Activated CD4-positive, alpha-beta T cell treated with anti-CD3 and anti-CD28 coated beads, Interleukin-2, Interleukin-6, amounts not matched to agents 100 ng/mL and 50 ng/mL, durations not matched to agents 16 hours and 8 hours (primary cell): ENCODE data around the gene FASTKD1.
"Not testable (repeated sequence)": the region's sequence is repeated elsewhere in the genome, so short reads cannot be mapped to it uniquely, and the experiment has no call there.

Experiments
- DNase-seq: peaks from one replicate; pipeline ENCODE4 v3.0.0-alpha.2; 2020

FASTKD1 gene

GRCh38 chr2:169569948-169570347 is 3.7 kb downstream of the FASTKD1 start:
- DNase-seq = no peak

GRCh38 chr2:169565686-169566085 is 8.0 kb downstream of the FASTKD1 start:
- DNase-seq = no peak

- DNase-seq = no peak
These were observed 11.1 kb downstream of the FASTKD1 start for GRCh38 chr2:169562519-169562918.

- DNase-seq = not testable (repeated sequence)
These were observed 11.6 kb downstream of the FASTKD1 start for GRCh38 chr2:169562084-169562483.

GRCh38 chr2:169561364-169561763 is 12.3 kb downstream of the FASTKD1 start:
- DNase-seq = no peak

- DNase-seq = peak; percentile 27
These were observed 26.9 kb downstream of the FASTKD1 start for GRCh38 chr2:169546756-169547155.

- DNase-seq = no peak
These were observed 31.2 kb downstream of the FASTKD1 start for GRCh38 chr2:169542433-169542832.

DNA sequence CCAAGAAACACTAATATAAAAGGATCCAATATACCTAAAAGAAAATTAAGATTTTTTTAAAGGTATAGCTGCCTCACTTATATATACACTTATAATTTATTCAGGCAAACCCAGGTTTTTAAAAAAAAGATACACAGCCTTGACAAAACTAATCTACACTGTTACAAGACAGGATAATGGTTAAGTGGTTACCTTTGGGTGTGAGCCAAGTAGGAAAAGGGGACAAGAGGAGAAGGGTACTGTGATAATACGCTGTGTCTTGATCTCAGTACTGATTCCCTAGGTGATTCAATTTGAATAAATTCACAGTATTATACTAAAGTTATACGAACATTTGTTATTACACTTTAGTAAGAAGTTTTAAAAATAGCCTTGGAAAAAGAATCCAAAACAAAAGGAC is 33.5 kb downstream of the FASTKD1 start:
- no peak for DNase-seq

GRCh38 chr2:169539460-169539859 is 34.2 kb downstream of the FASTKD1 start:
- not testable (repeated sequence) for DNase-seq

GRCh38 chr2:169528271-169528701 is 45.4 kb downstream of the FASTKD1 start:
- peak; percentile 84 for DNase-seq

DNA sequence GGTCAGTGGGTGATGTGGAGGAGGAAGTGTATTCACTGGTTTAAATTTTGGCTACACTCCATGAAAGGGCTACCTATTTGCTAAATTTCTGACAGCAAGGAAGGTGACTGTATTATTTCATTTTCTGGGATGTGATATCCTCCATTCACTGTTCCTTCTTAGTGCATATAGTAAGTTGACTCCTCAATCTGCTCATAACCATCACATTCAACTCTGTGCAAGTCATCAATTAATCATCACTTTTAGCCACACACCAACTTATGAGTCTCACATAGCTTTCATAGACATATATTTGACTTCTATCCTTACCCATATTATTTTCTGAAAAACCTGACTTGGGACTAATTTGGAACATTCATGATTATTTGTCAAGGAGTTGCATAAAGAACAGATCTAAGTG is 47.2 kb downstream of the FASTKD1 start:
- DNase-seq = no peak

- no peak for DNase-seq
These were observed 48.2 kb downstream of the FASTKD1 start for GRCh38 chr2:169525434-169525833.

- no peak for DNase-seq
These were observed 50.0 kb downstream of the FASTKD1 start for GRCh38 chr2:169523681-169524080.

DNA sequence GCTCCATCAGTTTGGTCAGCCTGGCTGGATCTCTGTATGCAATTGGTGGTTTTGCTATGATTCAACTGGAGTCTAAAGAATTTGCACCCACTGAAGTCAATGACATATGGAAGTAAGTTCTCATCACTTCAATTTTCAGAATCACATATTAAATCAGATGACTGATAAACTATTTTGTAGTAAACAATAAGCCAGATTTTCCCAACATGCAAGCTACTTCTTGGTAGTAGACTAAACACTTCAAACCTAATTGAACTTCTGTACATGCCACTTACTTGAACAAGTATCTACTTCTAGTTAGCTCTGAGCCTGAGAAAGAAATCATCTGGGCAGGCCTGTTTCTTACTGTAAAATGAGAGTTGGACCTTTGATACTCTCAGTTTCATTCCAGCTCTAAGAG is 52.8 kb downstream of the FASTKD1 start:
- no peak for DNase-seq

GRCh38 chr2:169516488-169516995 is 57.1 kb downstream of the FASTKD1 start:
- not testable (repeated sequence) for DNase-seq

DNA sequence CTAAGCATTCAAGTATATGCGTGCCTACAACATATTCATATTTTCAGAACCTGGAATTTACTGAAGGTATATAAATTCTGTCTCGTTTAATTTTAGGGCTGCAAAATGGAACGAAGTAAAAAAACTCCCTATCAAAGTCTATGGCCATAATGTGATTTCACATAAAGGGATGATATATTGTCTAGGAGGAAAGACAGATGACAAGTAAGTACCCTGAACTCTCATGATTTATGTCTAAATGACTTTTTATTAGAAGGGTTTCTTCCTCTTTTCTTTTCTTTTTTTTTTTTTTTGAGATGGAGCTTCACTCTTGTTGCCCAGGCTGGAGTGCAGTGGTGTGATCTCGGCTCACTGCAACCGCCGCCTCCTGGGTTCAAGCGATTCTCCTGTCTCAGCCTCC is 58.9 kb downstream of the FASTKD1 start:
- DNase-seq = not testable (repeated sequence)

DNA sequence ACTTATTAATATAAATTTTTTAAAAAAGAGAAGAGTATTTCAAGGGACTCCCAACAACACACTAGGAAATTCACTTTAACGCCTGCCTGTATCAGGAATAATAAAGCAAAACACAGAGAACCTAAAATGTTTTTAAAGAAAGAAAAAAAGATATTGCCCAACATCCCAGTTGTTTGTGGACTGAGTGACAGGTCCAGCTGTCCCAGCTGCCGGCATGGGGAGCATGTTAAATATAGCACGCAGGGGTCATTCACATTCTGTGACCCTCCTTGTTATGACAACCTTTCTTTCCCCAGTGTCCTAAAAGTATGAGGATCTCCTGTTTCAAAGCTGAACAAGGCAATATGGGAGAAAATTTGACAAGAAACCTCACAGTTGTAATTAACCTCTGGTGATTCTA is 59.7 kb downstream of the FASTKD1 start:
- DNase-seq = no peak

DNA sequence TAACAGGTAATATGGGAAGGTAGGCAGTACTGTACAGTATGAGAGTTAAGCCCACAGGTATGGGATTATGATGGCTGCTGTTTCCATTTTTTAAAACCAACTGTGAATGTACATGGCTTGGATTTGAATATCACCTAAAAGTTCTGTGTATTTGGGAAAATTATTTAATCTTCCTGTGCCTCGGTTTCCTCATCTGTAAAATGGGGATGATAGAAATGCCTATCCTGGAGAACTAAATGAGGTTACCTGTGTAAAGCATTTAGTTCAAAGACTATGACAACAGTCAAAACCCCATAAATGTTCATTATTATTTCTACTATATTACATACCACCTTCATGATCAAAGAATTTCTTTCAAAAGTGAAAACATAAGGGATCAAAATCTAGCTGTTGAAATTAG is 60.6 kb downstream of the FASTKD1 start:
- DNase-seq = no peak

DNA sequence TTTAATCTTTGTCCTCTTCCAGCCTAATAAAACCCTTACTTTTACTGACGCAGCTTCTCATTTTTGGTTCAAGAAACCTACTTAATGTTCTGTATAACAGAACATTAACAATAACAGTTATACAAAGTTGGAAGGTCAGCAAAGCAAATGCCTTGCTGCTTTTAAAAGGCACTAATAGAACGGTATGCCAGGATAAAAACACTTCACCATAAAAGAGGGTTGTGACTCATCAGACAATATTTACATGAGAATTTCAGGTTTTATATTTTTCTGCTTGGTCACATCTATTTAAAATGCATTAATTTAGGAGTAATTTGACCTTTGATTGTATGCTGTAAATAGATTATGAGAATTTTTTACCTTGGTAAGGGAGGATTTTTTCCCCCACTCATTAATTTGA is 61.1 kb downstream of the FASTKD1 start:
- DNase-seq = no peak

DNA sequence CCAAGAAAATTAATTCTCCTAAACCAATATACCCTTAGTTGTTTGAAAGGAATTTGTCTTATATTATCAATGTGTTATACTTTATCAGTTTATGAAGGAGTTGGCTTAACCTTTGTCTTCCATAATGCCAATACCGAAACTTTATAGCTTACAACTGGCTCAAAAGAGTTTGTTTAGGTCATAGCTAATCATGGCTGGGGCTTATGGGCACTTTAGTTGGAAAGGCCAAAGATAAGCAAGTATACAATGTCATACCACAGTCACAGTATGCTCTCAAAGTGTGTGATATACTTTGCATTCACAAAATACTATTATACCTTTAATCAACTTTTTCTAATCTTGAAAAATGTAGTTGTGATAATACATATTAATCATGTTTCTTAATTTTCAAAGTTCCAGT is 61.8 kb downstream of the FASTKD1 start:
- DNase-seq = no peak

- DNase-seq = no peak
These were observed 63.2 kb downstream of the FASTKD1 start for GRCh38 chr2:169510496-169510895.

GRCh38 chr2:169509955-169510354 is 63.7 kb downstream of the FASTKD1 start:
- DNase-seq = no peak

GRCh38 chr2:169509298-169509885 is 64.3 kb downstream of the FASTKD1 start, which contains the start of gene KLHL41:
Gene KLHL41 (plus strand): TSS chr2:169509702. CDS start chr2:169509779, 77 bp downstream.
- no peak for DNase-seq

GRCh38 chr2:169507698-169508097 is 66.0 kb downstream of the FASTKD1 start:
- no peak for DNase-seq

GRCh38 chr2:169504651-169505050 is 69.0 kb downstream of the FASTKD1 start:
- DNase-seq = no peak
